ENCODE measurements around the gene DHX34.

DNA sequence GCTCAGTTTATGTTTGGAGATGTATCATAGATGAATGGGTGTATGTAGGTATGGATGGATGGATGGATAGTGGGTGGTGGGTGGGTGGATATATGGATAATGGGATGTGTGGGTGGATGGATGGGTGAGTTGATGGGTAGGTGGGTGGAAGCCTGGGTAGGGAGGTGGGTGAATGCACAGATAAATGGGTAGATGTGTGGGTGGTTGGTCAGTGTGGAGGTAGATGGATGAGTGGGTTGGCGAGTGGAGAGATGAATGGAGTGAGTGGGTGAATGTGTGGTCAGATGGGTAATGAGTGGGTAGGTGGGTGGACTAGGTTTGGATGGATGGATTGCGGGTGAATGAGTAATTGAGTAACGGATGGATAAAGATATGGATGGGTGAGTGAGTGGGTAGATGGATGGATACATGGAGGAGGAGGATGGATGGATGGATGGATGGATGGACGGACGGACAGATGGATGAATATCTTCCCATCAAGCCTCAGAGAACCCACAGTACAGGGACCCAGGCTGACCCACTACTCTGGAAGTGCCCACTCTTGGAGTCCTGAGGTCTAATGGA, 56.8 kb downstream of the DHX34 start:
- TF ChIP-seq, protein P1, sequence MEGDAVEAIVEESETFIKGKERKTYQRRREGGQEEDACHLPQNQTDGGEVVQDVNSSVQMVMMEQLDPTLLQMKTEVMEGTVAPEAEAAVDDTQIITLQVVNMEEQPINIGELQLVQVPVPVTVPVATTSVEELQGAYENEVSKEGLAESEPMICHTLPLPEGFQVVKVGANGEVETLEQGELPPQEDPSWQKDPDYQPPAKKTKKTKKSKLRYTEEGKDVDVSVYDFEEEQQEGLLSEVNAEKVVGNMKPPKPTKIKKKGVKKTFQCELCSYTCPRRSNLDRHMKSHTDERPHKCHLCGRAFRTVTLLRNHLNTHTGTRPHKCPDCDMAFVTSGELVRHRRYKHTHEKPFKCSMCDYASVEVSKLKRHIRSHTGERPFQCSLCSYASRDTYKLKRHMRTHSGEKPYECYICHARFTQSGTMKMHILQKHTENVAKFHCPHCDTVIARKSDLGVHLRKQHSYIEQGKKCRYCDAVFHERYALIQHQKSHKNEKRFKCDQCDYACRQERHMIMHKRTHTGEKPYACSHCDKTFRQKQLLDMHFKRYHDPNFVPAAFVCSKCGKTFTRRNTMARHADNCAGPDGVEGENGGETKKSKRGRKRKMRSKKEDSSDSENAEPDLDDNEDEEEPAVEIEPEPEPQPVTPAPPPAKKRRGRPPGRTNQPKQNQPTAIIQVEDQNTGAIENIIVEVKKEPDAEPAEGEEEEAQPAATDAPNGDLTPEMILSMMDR (IDR thresholded peaks at IDR 0.05; ENCODE audit: low read length): no peak
- TF ChIP-seq EZH2phosphoT487 (IDR thresholded peaks at IDR 0.05; ENCODE audit: low read length): no peak

All from MM.1S (cell line).